ENCODE results near the gene GRB10.

The GRB10 gene

GRCh38 chr7:50667789-50668226, 114.9 kb downstream of the GRB10 start:
- no peak for DNase-seq (ENCODE audit: low read depth)

- no peak for DNase-seq (ENCODE audit: low read depth)
Observed at GRCh38 chr7:50667338-50667737, 115.4 kb downstream of the GRB10 start.

- DNase-seq (ENCODE audit: low read depth): no peak
Observed at GRCh38 chr7:50666124-50666496, 116.6 kb downstream of the GRB10 start.

- no peak for DNase-seq (ENCODE audit: low read depth)
Observed at GRCh38 chr7:50665403-50666123, 117.1 kb downstream of the GRB10 start.

- no peak for DNase-seq (ENCODE audit: low read depth)
Observed at GRCh38 chr7:50664937-50665336, 117.8 kb downstream of the GRB10 start.

GRCh38 chr7:50664461-50664922, 118.2 kb downstream of the GRB10 start:
- DNase-seq (ENCODE audit: low read depth): peak; percentile 44

GRCh38 chr7:50663396-50664102, 119.1 kb downstream of the GRB10 start:
- DNase-seq (ENCODE audit: low read depth): no peak

GRCh38 chr7:50662996-50663395, 119.7 kb downstream of the GRB10 start:
- no peak for DNase-seq (ENCODE audit: low read depth)

GRCh38 chr7:50662041-50662694, 120.5 kb downstream of the GRB10 start:
- DNase-seq (ENCODE audit: low read depth): no peak

- DNase-seq (ENCODE audit: low read depth): no peak
Observed at GRCh38 chr7:50661345-50662040, 121.2 kb downstream of the GRB10 start.

- DNase-seq (ENCODE audit: low read depth): no peak
Observed at GRCh38 chr7:50660830-50661175, 121.9 kb downstream of the GRB10 start.

- no peak for DNase-seq (ENCODE audit: low read depth)
Observed at GRCh38 chr7:50660040-50660829, 122.5 kb downstream of the GRB10 start.

- DNase-seq (ENCODE audit: low read depth): no peak
Observed at GRCh38 chr7:50659329-50659965, 123.2 kb downstream of the GRB10 start.

- DNase-seq (ENCODE audit: low read depth): no peak
Observed at GRCh38 chr7:50658696-50659095, 124.0 kb downstream of the GRB10 start.

GRCh38 chr7:50657912-50658311, 124.8 kb downstream of the GRB10 start:
- no peak for DNase-seq (ENCODE audit: low read depth)

GRCh38 chr7:50657341-50657873, 125.3 kb downstream of the GRB10 start:
- DNase-seq (ENCODE audit: low read depth): no peak

- DNase-seq (ENCODE audit: low read depth): no peak
Observed at GRCh38 chr7:50656141-50656895, 126.4 kb downstream of the GRB10 start.

- no peak for DNase-seq (ENCODE audit: low read depth)
Observed at GRCh38 chr7:50655490-50655889, 127.2 kb downstream of the GRB10 start.

- DNase-seq (ENCODE audit: low read depth): no peak
Observed at GRCh38 chr7:50655020-50655419, 127.7 kb downstream of the GRB10 start.

GRCh38 chr7:50653981-50654425, 128.7 kb downstream of the GRB10 start:
- no peak for DNase-seq (ENCODE audit: low read depth)

Measured in GM04504 (cell line).